NCI-H345 (cell line): Measurements from ENCODE around the gene ADARB2.
"Not testable (repeated sequence)": the region's sequence is repeated elsewhere in the genome, so short reads cannot be mapped to it uniquely, and the experiment has no call there.

Experiments
- DNase-seq: peaks from one replicate; lab custom pipeline; 2025; lab: John Stamatoyannopoulos, UW

The ADARB2 gene

GRCh38 chr10:1408651-1409367 is 328.5 kb downstream of the ADARB2 start:
- no peak for DNase-seq

- no peak for DNase-seq
Measured at GRCh38 chr10:1406967-1407945, 330.1 kb downstream of the ADARB2 start.

GRCh38 chr10:1406132-1406966 is 331.0 kb downstream of the ADARB2 start:
- no peak for DNase-seq

- DNase-seq = no peak
Measured at GRCh38 chr10:1404323-1405260, 332.7 kb downstream of the ADARB2 start.

GRCh38 chr10:1403508-1404322 is 333.6 kb downstream of the ADARB2 start:
- no peak for DNase-seq

GRCh38 chr10:1402816-1403507 is 334.4 kb downstream of the ADARB2 start:
- no peak for DNase-seq

- no peak for DNase-seq
Measured at GRCh38 chr10:1402016-1402770, 335.1 kb downstream of the ADARB2 start.

- no peak for DNase-seq
Measured at GRCh38 chr10:1401071-1401965, 336.0 kb downstream of the ADARB2 start.

GRCh38 chr10:1400101-1401070 is 336.9 kb downstream of the ADARB2 start:
- no peak for DNase-seq

- no peak for DNase-seq
Measured at GRCh38 chr10:1399431-1400100, 337.8 kb downstream of the ADARB2 start.

- DNase-seq = no peak
Measured at GRCh38 chr10:1398626-1399410, 338.5 kb downstream of the ADARB2 start.

- DNase-seq = not testable (repeated sequence)
Measured at GRCh38 chr10:1398116-1398515, 339.2 kb downstream of the ADARB2 start.

GRCh38 chr10:1396297-1396635 is 341.1 kb downstream of the ADARB2 start:
- DNase-seq = no peak

GRCh38 chr10:1395481-1396296 is 341.6 kb downstream of the ADARB2 start:
- DNase-seq = no peak
